ENCODE data around the gene STS.

STS gene

DNA sequence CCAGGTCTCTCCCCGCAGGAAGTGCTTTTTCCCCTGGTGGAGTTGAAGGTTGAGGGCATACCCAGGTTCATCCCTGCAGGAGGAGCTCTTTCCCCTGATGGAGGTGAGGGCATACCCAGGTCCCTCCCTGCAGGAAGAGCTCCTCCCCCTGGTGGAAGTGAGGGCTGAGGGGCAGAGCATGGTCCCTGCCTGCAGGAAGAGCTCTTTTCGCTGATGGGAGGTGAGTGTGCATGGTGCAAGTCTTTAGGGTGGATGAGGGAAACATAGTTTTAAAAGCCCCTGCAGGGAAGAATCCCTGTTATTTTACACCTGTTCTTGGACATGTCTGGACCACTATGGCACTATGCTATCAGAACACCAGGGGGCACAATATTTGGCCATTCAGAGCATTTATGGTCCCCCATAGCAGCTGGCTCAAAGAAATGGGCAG is 44.2 kb downstream of the STS start:
- TF ChIP-seq, protein P1, sequence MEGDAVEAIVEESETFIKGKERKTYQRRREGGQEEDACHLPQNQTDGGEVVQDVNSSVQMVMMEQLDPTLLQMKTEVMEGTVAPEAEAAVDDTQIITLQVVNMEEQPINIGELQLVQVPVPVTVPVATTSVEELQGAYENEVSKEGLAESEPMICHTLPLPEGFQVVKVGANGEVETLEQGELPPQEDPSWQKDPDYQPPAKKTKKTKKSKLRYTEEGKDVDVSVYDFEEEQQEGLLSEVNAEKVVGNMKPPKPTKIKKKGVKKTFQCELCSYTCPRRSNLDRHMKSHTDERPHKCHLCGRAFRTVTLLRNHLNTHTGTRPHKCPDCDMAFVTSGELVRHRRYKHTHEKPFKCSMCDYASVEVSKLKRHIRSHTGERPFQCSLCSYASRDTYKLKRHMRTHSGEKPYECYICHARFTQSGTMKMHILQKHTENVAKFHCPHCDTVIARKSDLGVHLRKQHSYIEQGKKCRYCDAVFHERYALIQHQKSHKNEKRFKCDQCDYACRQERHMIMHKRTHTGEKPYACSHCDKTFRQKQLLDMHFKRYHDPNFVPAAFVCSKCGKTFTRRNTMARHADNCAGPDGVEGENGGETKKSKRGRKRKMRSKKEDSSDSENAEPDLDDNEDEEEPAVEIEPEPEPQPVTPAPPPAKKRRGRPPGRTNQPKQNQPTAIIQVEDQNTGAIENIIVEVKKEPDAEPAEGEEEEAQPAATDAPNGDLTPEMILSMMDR (IDR thresholded peaks at IDR 0.05; ENCODE audit: control insufficient read depth, extremely low read depth, insufficient read depth) = 0 out of 2 replicates have a peak, but pooled peaks have one; percentile 16
- H3K4me3 ChIP-seq (ENCODE audit: low read depth, low read length) = no peak overlapping the region
- DNase-seq (ENCODE audit: low read depth) = no peak

DNA sequence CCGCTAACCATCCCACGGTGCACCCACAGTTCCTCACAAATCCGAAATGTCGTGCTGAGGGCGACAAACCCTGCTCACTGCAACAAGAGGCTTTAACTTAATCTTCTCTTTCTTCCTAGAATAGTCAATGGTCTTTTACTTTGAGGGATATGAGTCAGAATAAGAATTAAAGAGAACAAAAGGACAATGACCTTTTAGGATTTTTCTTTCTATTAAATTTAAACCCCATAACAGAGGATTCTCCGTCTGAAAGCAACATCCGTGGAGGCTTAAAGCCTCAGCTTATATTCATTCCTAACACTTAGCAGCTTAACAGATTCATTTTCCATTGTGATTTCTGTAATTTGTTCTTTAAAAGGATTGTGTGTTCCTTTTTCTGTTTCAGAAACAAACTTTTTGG is 45.4 kb downstream of the STS start:
- TF ChIP-seq, protein P1 (IDR thresholded peaks at IDR 0.05; ENCODE audit: control insufficient read depth, extremely low read depth, insufficient read depth) = no peak
- DNase-seq (ENCODE audit: low read depth) = no peak
- H3K4me3 ChIP-seq (ENCODE audit: low read depth, low read length) = no peak overlapping the region

DNA sequence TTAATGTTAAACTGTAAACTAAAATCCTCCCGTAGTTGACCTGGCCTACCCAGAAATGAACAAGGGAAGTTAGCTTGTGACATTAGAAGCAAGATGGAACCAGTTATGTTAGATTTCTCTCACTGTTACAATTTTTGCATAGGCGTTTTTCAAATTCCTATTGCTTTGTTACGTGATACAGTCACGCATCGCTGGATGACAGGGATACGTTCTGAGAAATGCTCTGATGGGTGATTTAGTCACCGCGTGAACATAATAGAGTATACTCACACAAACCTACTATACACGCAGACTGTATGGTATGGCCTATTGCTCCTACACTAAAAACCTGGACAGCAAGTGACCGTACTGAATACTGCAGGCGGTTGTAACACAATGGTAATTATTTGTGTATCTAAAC is 47.1 kb downstream of the STS start:
- DNase-seq (ENCODE audit: low read depth) = no peak
- H3K4me3 ChIP-seq (ENCODE audit: low read depth, low read length) = no peak overlapping the region
- TF ChIP-seq, protein P1 (IDR thresholded peaks at IDR 0.05; ENCODE audit: control insufficient read depth, extremely low read depth, insufficient read depth) = no peak

Measured in LNCaP clone FGC (cell line).